CD4-positive, alpha-beta T cell treated with Interferon alpha-2 for 1 hour (primary cell): ENCODE measurements around the gene S100A6.
"Not testable (repeated sequence)": the region's sequence is repeated elsewhere in the genome, so short reads cannot be mapped to it uniquely, and the experiment has no call there.

Experiments used
- DNase-seq, 2 donors: peaks; one replicate each; pipeline ENCODE4 v3.0.0-alpha.2; 2020 to 2022

Gene S100A6

DNA sequence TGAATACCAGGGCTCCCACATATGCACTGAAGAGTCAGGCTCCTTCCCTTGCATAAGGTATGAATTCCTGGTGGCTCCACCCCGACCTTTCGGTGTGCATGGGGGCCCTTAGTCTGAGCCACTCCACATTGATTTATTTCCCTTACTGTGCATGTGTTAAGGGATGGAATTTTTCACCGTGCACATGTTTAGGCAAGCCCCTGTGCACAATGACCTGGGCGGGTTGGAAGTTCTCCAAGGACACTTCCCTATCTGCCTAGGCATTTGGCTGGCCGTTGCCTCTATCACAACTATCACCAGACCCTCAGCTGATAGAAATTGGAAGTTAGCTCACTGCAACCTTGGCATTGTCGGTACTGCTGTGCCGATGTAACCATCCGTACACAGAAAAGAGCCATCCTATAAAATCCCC is 9.7 kb downstream of the S100A6 start:
- DNase-seq = no peak

DNA sequence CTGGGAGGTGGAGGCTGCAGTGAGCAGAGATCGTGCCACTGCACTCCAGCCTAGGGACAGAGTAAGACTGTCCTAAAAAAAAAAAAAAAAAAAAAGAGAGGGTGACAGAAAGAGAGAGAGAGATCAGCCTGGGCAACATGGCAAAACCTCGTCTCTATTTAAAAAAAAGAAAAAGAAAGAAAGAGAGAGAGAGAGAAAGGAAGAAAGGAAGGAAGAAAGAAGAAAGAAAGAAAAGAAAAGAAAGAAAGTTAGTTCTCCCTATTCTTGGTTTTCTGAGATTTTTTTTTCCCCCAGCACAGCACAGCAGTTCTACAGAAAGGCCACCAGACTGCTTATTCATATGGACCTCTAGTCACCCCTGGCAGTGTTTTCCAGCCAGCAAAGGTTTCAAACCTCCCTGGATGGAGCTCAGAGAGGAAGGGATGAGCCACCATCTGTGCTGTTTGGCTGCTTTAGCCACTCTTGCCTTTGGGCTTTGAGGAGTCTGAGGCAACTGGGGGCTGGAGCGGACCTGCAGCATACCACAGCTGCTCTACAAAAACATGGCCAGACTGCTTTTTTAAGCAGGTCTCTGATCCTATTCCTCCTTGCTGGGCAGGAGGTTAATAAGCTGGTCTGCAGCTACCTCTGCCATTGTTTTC is 10.6 kb downstream of the S100A6 start:
- no peak for DNase-seq

- not testable (repeated sequence) for DNase-seq
These were observed 13.3 kb downstream of the S100A6 start for GRCh38 chr1:153522353-153523048.

GRCh38 chr1:153521808-153522207 is 14.0 kb downstream of the S100A6 start:
- DNase-seq = not testable (repeated sequence)

GRCh38 chr1:153520818-153521476 is 14.8 kb downstream of the S100A6 start:
- DNase-seq = no peak

DNA sequence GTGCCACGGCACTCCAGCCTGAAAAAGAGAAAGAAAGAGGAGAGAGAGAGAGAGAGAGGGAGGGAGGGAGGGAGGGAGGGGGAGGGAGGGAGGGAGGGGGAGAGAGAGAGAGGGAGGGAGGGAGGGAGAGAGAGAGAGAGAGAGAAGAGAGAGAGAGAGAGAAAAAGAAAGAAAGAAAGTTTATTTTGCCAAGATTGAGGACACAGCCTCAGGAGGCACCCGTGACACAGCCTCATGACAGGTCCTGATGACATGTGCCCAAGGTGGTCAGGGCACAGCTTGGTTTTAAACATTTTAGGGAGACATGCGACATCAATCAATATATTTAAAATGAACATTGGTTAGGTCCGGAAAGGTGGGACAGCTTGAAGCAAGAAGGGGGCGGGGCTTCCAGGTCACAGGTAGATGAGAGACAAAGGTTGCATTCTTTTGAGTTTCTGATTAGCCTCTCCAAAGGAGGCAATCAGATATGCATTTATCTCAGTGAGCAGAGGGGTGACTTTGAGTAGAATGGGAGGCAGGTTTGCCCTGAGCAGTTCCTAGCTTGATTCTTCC is 15.6 kb downstream of the S100A6 start:
- not testable (repeated sequence) for DNase-seq

DNA sequence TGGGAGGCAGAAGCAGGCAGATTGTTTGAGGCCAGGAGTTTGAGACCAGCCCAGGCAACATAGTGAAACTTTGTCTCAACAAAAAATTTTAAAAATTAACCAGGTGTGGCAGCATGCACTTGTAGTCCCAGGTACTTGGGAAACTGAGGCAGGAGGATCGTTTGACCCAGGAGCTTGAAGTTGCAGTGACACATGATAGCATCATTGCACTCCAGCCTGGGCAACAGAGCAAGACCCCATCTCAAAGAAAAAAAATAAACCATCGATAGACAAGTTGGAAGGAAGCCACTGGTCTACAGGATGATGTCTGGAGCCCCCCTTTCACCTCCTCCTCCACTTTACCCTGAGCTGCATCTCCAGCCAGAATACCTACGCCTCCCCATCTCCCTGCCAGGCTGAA is 16.5 kb downstream of the S100A6 start:
- DNase-seq = no peak

DNA sequence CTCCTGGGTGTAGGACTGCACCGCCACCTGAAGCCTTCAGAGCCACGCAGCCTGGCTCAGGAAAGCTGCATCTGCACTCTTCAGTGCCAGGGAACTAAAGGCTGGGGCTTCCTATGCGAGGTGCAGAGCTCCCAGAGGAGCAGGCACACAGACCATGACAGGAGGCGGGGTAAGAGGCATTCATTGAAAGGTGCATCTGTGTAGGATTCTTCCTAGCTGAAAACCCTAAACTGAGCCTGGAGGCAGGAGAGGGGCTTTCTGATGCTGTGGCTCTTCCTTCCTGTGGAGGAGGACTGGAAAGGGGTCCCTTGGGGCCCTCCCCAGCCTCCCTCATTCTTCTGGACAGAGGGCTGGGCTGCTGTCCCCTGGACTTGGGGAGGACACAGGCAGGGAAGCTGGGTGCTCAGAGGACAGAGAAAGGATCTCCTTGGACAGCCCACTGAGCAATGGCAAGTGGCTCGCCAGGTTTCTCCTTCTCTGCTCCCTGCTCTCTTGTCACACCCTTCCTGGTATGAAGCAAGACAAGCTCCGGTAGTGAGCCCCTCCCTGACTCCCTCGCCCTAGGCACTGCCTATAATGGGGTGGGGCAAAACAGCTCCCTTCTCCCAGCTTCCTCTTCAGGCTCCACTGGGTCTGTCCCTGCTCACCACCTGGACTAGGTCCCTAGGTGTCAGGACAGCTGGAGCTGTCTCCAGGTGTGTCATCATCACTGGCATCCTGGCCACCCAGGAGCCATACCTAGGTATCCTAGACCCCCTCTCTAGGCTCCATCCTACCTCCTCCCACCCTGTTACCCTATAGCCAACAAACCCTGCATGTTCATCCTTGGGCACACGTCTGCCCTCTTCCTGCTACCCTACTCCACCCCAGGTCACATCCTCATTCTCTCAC is 20.0 kb downstream of the S100A6 start:
- no peak for DNase-seq

GRCh38 chr1:153513666-153514065 is 22.1 kb downstream of the S100A6 start:
- DNase-seq = no peak

GRCh38 chr1:153513023-153513422 is 22.8 kb downstream of the S100A6 start:
- DNase-seq = no peak

DNA sequence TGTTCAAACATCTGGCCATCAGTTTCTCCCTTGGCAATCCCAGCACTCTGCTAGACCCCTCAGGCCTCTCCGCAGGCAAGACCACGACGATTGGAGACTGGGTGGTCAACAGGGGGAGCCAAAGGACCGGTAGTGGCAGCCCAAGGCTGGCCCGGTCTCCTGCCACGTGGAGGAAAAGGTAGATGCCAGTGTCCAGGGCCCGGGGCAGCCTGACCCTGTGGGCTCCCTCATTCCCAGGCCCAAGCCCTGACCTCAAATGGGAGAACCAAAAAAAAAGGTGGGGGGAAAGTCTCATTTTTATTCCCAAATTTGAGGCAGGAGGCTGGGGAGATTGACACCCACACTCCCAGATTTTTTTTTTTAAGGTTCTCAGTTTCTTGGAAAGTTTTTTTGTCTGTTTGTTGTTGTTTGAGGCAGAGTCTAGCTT is 24.8 kb downstream of the S100A6 start:
- DNase-seq = peak; percentile 78 to 82

- peak; percentile 46 to 71 for DNase-seq
These were observed 25.9 kb downstream of the S100A6 start for GRCh38 chr1:153509729-153510354.

DNA sequence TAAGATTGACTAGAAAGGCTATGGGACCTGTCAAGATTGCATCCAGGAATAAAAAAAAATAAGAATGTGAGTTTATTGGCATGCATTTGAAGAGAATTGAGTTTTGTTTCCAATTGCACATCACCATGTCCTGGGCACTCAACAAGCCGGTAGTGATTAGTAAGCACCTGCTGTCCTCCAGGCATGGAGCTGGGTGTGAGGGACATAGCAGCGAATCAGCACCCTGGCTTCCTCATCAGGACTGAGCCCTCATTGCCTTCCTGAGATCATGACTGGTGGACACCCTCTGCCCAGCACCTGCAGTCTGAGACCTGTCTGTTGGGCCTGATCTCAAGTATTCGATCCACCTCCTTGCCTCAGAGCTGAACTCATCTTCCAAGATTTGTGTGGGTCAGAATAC is 26.8 kb downstream of the S100A6 start:
- no peak for DNase-seq

GRCh38 chr1:153507926-153508583 is 27.7 kb downstream of the S100A6 start:
- no peak for DNase-seq

- DNase-seq = no peak
These were observed 28.9 kb downstream of the S100A6 start for GRCh38 chr1:153506831-153507413.

- DNase-seq = no peak
These were observed 29.4 kb downstream of the S100A6 start for GRCh38 chr1:153506386-153506785.

DNA sequence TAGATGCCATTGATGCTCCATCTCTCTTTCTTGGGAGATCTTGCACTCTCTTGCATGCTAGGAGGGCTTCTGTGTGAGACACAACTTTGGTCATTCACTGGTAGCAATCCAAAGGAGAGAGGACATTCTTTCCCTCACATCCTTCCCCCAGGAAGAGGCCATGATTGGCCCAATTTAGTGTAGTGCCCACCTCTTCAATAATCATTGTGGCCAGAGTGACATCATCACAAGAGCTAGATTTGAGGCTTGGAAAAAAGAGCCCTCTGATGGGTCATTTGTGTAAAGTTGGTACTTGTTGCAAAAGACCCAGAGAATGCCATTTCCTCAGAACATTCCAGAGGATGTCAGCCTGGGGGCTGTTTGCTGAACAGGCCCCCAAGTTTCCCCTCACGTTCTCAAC is 30.2 kb downstream of the S100A6 start:
- DNase-seq = no peak

DNA sequence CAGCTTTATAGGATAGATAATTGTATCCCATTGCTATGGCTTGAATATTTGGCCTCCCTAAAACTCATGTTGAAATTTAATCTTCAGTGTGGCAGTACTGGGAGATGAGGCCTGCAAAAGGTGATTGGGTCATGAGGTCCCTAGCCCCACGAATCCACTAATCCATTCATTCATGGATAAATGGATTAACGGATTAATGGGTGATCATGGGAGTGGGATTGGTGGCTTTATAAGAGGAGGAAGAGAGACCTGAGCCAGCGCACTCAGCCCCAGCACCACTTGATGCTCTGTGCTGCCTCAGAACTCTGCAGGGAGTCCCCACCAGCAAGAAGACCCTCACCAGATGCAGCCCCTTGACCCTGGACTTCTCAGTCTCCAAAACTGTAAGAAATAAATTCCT is 32.0 kb downstream of the S100A6 start:
- no peak for DNase-seq

DNA sequence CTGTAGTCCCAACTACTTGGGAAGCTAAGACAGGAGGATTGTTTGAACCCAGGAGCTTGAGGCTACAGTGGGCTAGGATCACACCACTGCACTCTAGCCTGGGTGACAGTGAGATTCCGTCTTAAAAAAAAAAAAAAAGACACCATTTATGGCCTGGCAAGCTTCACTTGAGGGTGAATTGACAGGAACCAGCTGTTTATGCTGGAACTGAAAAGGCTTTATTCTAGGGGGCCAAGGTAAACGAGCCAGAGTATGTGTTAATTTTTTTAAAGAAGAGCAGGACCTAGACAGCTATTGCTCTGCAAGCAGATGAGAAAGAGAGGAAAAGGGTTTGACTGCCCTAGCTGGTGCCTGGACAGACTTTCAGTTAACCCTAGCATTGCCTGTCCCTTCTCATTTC is 37.0 kb downstream of the S100A6 start:
- no peak for DNase-seq

DNA sequence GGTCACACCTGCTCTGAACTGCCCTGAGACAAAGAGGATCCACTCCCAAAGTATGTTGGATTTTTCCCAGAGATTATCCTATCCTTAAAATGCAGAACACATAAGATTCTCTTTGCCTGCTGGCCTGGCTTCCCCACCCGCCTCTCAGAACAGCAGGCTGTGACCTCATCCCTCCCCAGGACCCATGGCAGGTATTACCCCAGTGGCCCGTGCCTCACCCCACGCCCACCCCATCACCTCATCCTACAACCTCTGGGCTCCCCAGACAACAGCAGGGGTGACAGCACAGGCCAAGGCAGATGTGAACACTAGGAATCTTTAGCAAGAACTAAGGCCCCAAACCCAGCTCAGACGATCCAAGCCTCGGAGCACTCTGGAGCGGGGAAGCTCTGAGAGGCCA is 40.3 kb downstream of the S100A6 start:
- no peak for DNase-seq

DNA sequence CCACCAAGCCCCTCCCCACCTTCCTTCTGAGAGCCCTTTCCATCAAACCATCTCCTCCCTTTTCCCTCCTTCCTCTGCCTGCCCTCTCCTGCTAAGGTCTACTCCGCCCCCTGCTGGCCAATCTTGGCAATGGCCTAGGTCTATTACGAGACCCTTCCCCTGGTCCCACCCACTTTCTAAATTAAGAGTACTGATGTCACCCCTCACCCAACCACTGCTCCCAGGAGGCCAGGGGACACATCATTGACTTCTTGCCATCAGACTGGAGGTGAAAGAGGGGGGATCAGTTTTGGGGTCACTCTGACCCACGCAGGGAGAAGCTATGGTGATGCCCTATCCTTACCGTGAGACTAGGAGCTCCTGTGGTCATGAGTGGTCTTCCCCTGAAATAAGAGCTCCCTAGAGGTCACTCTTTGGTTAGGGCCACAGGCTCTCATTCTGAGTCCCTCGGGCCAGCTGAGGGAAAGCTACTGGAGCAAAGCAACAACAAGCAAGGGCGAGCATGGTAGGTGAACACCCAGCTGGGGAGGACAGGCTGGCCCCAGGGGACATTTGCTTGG is 40.7 kb downstream of the S100A6 start:
- peak; percentile 66 to 71 for DNase-seq
